Liver (tissue), 9 donors: ENCODE measurements around the gene PLSCR3. TPM values are rescaled to one million over a fixed set of nuclear protein-coding genes. Genes with fewer than 3 reads are reported as not detected.

ENCODE experiments used
- DNase-seq: peaks from one replicate; pipeline ENCODE4 v3.0.0-alpha.2; 2017; ENCODE audit warnings: low spot score
- H3K27ac ChIP-seq, 2 donors: one replicate each; pipeline ENCODE4 v1.7.0; 2013; ENCODE audit warnings: inconsistent platforms in 2 of 2, low read length in 2 of 2, control low read depth in 1 of 2, low read depth in 1 of 2, mild to moderate bottlenecking in 1 of 2
- H3K27me3 ChIP-seq, 4 donors: one replicate each; pipeline versions ENCODE4 v1.6.1 to v1.7.0; 2013; ENCODE audit warnings: low read length in 3 of 4, inconsistent platforms in 1 of 4, mild to moderate bottlenecking in 1 of 4, moderate library complexity in 1 of 4; ENCODE audit not compliant: control insufficient read depth in 4 of 4, insufficient read depth in 4 of 4
- H3K36me3 ChIP-seq, 4 donors: one replicate each; pipeline versions ENCODE4 v1.6.1 to v1.7.0; 2013; ENCODE audit warnings: low read length in 3 of 4, mild to moderate bottlenecking in 3 of 4, low read depth in 1 of 4, moderate library complexity in 1 of 4; ENCODE audit not compliant: control insufficient read depth in 4 of 4, insufficient read depth in 3 of 4
- H3K4me1 ChIP-seq, 4 donors: one replicate each; pipeline versions ENCODE4 v1.6.1 to v1.7.0; 2013; ENCODE audit warnings: low read length in 3 of 4, mild to moderate bottlenecking in 3 of 4, moderate library complexity in 1 of 4; ENCODE audit not compliant: control insufficient read depth in 4 of 4, insufficient read depth in 4 of 4
- H3K4me3 ChIP-seq, 3 donors: one replicate each; pipeline versions ENCODE4 v1.6.1 to v1.7.0; 2013; ENCODE audit warnings: low read length in 3 of 3, control low read depth in 1 of 3, low read depth in 1 of 3, mild to moderate bottlenecking in 1 of 3
- H3K9ac ChIP-seq, 2 donors: one replicate each; pipeline ENCODE4 v1.7.0; 2013; ENCODE audit warnings: low read length in 2 of 2, mild to moderate bottlenecking in 2 of 2, moderate library complexity in 2 of 2, control low read depth in 1 of 2, low read depth in 1 of 2
- H3K9me3 ChIP-seq, 4 donors: one replicate each; pipeline versions ENCODE4 v1.6.1 to v1.7.0; 2013; ENCODE audit warnings: low read length in 3 of 4; ENCODE audit not compliant: control insufficient read depth in 4 of 4
- FOXA1 ChIP-seq: IDR thresholded peaks from 2 replicates; pipeline ENCODE4 v1.6.1; 2016; ENCODE audit warnings: antibody characterized with exemption
- FOXA2 ChIP-seq: IDR thresholded peaks from 2 replicates; pipeline ENCODE4 v1.6.1; 2016; ENCODE audit warnings: antibody characterized with exemption
- HNF4G ChIP-seq: IDR thresholded peaks from 2 replicates; pipeline ENCODE4 v1.6.1; 2016; ENCODE audit warnings: antibody characterized with exemption
- JUND ChIP-seq, 2 donors: IDR thresholded peaks; 2 replicates each; pipeline ENCODE4 v1.6.1; 2016; ENCODE audit warnings: antibody characterized with exemption in 2 of 2
- MAX ChIP-seq: IDR thresholded peaks from 2 replicates; pipeline ENCODE4 v1.6.1; 2016; ENCODE audit warnings: antibody characterized with exemption
- NR2F2 ChIP-seq: IDR thresholded peaks from 2 replicates; pipeline ENCODE4 v1.6.1; 2016; ENCODE audit warnings: antibody characterized with exemption
- RAD21 ChIP-seq, 2 donors: IDR thresholded peaks; 2 replicates each; pipeline ENCODE4 v1.6.1; 2016; ENCODE audit warnings: antibody characterized with exemption in 2 of 2, mild to moderate bottlenecking in 2 of 2
- RXRA ChIP-seq, 2 donors: IDR thresholded peaks; 2 replicates each; pipeline ENCODE4 v1.6.1; 2017 to 2018; ENCODE audit warnings: antibody characterized with exemption in 2 of 2, mild to moderate bottlenecking in 1 of 2
- SP1 ChIP-seq: IDR thresholded peaks from 2 replicates; pipeline ENCODE4 v1.6.1; 2018; ENCODE audit warnings: antibody characterized with exemption, mild to moderate bottlenecking
- TAF1 ChIP-seq: conservative IDR thresholded peaks from 2 replicates; pipeline ENCODE4 v1.6.1; 2016; ENCODE audit warnings: antibody characterized with exemption, mild to moderate bottlenecking
- YY1 ChIP-seq: IDR thresholded peaks from 2 replicates; pipeline ENCODE4 v1.6.1; 2016; ENCODE audit warnings: antibody characterized with exemption, mild to moderate bottlenecking
- ZBTB33 ChIP-seq: IDR thresholded peaks from 2 replicates; pipeline ENCODE4 v1.6.1; 2016; ENCODE audit warnings: antibody characterized with exemption
- WGBS: extraction: QIAGEN DNeasy Blood & Tissue Kit; methylation state at CpG from one replicate; pipeline ENCODE4 v1.1.7; 2013; 5-methylcytosine and 5-hydroxymethylcytosine counted together
- polyA plus RNA-seq, 2 donors: library from polyadenylated mRNA; stranded (reverse) in 1 of 2; unstranded in 1 of 2; fragments of 200-250 nt in 1 of 2; fragments of >200 nt in 1 of 2; fragmentation: Nextera tagmentation in 1 of 2; extraction: Ambion mirVana in 1 of 2; gene quantifications; one replicate each; pipeline versions ENCODE4 v1.2.1 to v1.2.3, GENCODE V29; 2013 to 2015
- total RNA-seq, 2 donors: library from RNA; depleted of rRNA; stranded (reverse); fragments of >200 nt; gene quantifications; one replicate each; pipeline ENCODE4 v1.2.3, GENCODE V29; 2014
- TF ChIP-seq, protein P1 (sequence below): IDR thresholded peaks from 2 replicates; pipeline ENCODE4 v1.6.1; 2016; ENCODE audit warnings: antibody characterized with exemption, mild to moderate bottlenecking
- donor health status: healthy.
- donor health status: healthy.
- donor health status: healthy.
- donor health status: healthy.
- donor health status: healthy.

Gene PLSCR3
- total and polyA plus RNA-seq, 4 donors = 2.8 to 10.9 (median 4.1) TPM

- TF ChIP-seq MAX = no peak
These were observed 38.2 kb downstream of the PLSCR3 start (continued) for GRCh38 chr17:7356072-7356549.

DNA sequence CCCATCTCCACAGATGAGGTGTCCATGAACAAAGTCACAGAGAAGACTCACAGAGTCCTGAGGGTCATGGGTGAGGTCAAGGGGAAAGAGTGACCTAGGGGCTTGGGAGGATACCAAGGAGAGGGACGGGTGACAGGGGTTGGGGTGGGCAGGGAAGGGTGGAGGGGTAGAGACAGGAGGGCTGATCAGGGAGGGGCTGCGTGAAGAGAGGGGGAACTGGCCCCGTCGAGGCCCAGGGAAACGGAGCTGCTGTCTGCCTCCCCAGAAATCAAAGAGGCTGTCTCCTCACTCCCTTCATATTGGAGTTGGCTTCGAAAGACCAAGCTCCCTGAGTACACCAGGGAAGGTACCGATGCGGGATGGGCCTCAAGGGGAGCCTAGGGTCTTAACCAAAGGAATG lies 38.8 kb downstream of the PLSCR3 start:
- Histone ChIP-seq H3K9me3 (no peaks in the 10 kb centered on the region), H3K4me1 (peaks cover 4 to 23% (median 10%) of the 10 kb centered on the region in 4 donors), H3K9ac (no peak overlapping the region), H3K36me3 (no peaks in the 10 kb centered on the region), H3K27me3 (no peaks in the 10 kb centered on the region), H3K27ac (no peak overlapping the region), H3K4me3 (no peak overlapping the region)
- no peak for TF ChIP-seq SP1
- no peak for TF ChIP-seq FOXA2
- TF ChIP-seq FOXA1 = no peak
- no peak for TF ChIP-seq JUND (IDR thresholded peaks at IDR 0.05)
- WGBS = 78% methylated on average over 8 of the region's 8 CpGs
- DNase-seq = no peak

DNA sequence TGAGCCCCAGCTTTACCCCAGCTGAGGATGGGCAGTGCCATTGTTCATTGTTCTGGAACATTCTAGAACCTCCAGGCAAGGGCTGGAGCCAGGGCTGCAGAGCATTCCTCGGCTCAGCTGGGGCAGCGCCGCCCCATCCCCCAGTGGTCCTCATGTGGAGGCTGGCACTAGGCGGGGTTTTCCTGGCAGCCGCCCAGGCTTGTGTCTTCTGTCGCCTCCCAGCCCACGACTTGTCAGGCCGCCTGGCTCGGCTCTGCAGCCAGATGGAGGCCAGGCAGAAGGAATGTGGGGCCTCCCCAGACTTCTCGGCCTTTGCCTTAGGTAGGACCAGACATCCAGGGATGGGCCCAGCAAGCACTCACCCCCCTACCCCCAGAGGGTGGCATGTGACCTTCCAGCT lies 39.3 kb downstream of the PLSCR3 start, which contains the start of gene TMEM95:
TMEM95 (plus strand) TSS at position 104 of the 400 bp plus-strand sequence; CDS start at position 153, 49 bp downstream.
- WGBS = 81% methylated on average over 10 of the region's 10 CpGs
- no peak for DNase-seq
- H3K9ac ChIP-seq = no peak within 1 kb of the TSS
- TF ChIP-seq SP1 (no peak), YY1 (no peak), RAD21 (IDR thresholded peaks at IDR 0.05) (no peak), ZBTB33 (no peak), NR2F2 (no peak), FOXA2 (no peak), HNF4G (no peak), RXRA (IDR thresholded peaks at IDR 0.05) (no peak), MAX (no peak), TAF1 (no peak), FOXA1 (no peak)
- TF ChIP-seq, protein P1, sequence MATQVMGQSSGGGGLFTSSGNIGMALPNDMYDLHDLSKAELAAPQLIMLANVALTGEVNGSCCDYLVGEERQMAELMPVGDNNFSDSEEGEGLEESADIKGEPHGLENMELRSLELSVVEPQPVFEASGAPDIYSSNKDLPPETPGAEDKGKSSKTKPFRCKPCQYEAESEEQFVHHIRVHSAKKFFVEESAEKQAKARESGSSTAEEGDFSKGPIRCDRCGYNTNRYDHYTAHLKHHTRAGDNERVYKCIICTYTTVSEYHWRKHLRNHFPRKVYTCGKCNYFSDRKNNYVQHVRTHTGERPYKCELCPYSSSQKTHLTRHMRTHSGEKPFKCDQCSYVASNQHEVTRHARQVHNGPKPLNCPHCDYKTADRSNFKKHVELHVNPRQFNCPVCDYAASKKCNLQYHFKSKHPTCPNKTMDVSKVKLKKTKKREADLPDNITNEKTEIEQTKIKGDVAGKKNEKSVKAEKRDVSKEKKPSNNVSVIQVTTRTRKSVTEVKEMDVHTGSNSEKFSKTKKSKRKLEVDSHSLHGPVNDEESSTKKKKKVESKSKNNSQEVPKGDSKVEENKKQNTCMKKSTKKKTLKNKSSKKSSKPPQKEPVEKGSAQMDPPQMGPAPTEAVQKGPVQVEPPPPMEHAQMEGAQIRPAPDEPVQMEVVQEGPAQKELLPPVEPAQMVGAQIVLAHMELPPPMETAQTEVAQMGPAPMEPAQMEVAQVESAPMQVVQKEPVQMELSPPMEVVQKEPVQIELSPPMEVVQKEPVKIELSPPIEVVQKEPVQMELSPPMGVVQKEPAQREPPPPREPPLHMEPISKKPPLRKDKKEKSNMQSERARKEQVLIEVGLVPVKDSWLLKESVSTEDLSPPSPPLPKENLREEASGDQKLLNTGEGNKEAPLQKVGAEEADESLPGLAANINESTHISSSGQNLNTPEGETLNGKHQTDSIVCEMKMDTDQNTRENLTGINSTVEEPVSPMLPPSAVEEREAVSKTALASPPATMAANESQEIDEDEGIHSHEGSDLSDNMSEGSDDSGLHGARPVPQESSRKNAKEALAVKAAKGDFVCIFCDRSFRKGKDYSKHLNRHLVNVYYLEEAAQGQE = no peak
- no peaks in the 10 kb centered on the region for H3K27me3 ChIP-seq
- H3K4me3 ChIP-seq = no peak within 1 kb of the TSS
- no peaks in the 10 kb centered on the region for H3K9me3 ChIP-seq
- H3K36me3 ChIP-seq = no peaks in the 10 kb centered on the region
- H3K27ac ChIP-seq = no peak within 1 kb of the TSS
- H3K4me1 ChIP-seq = peaks cover 4 to 27% (median 11%) of the 10 kb centered on the region in 4 donors
